A204.1 (cell line): ENCODE measurements around the gene C1QTNF3.
"Not testable (repeated sequence)": the region's sequence is repeated elsewhere in the genome, so short reads cannot be mapped to it uniquely, and the experiment has no call there.

Experiments used
- FAIRE-seq: peaks from 2 replicates; lab custom pipeline; 2012; peaks lifted over from hg19 to GRCh38; lab: Jason Lieb, UNC

The C1QTNF3 gene

GRCh38 chr5:34021334-34021733, 21.7 kb downstream of the C1QTNF3 start:
- no peak for FAIRE-seq

- no peak for FAIRE-seq
Measured at GRCh38 chr5:34020726-34021125, 22.3 kb downstream of the C1QTNF3 start.

- no peak for FAIRE-seq
Measured at GRCh38 chr5:34017254-34017653, 25.8 kb downstream of the C1QTNF3 start.

GRCh38 chr5:34016750-34017149, 26.3 kb downstream of the C1QTNF3 start:
- no peak for FAIRE-seq

- FAIRE-seq, result no peak
Measured at GRCh38 chr5:34016222-34016621, 26.8 kb downstream of the C1QTNF3 start.

- FAIRE-seq, result no peak
Measured at GRCh38 chr5:34015120-34015822, 27.7 kb downstream of the C1QTNF3 start.

GRCh38 chr5:34014626-34015025, 28.4 kb downstream of the C1QTNF3 start:
- no peak for FAIRE-seq

- no peak for FAIRE-seq
Measured at GRCh38 chr5:34013547-34013946, 29.5 kb downstream of the C1QTNF3 start.

- no peak for FAIRE-seq
Measured at GRCh38 chr5:34012791-34013190, 30.2 kb downstream of the C1QTNF3 start.

- no peak for FAIRE-seq
Measured at GRCh38 chr5:34011536-34011935, 31.5 kb downstream of the C1QTNF3 start.

- FAIRE-seq, result not testable (repeated sequence)
Measured at GRCh38 chr5:34010146-34010545, 32.9 kb downstream of the C1QTNF3 start.

- FAIRE-seq, result no peak
Measured at GRCh38 chr5:34009610-34010009, 33.4 kb downstream of the C1QTNF3 start.

- no peak for FAIRE-seq
Measured at GRCh38 chr5:34008802-34009201, 34.2 kb downstream of the C1QTNF3 start.

GRCh38 chr5:34007621-34008600, 35.1 kb downstream of the C1QTNF3 start, which contains the start of gene AMACR:
AMACR (minus strand) TSS chr5:34008050; CDS start chr5:34008019, 31 bp downstream.
- FAIRE-seq, result peak; percentile 57

GRCh38 chr5:34007201-34007620, 35.8 kb downstream of the C1QTNF3 start:
- FAIRE-seq, result no peak

- FAIRE-seq, result no peak
Measured at GRCh38 chr5:34005681-34006080, 37.3 kb downstream of the C1QTNF3 start.

GRCh38 chr5:34005211-34005610, 37.8 kb downstream of the C1QTNF3 start:
- FAIRE-seq, result no peak

- FAIRE-seq, result no peak
Measured at GRCh38 chr5:34003941-34004340, 39.1 kb downstream of the C1QTNF3 start.

GRCh38 chr5:34002629-34003328, 40.2 kb downstream of the C1QTNF3 start:
- FAIRE-seq, result no peak

- no peak for FAIRE-seq
Measured at GRCh38 chr5:34001241-34001841, 41.7 kb downstream of the C1QTNF3 start.

- no peak for FAIRE-seq
Measured at GRCh38 chr5:33999978-34000377, 43.0 kb downstream of the C1QTNF3 start.

GRCh38 chr5:33997331-33997983, 45.6 kb downstream of the C1QTNF3 start:
- FAIRE-seq, result no peak
